Measurements from ENCODE around the gene KBTBD4. TPM values are rescaled to one million over a fixed set of nuclear protein-coding genes. Genes with fewer than 3 reads are reported as not detected.

Gene KBTBD4
- total and polyA plus RNA-seq, 2 of the 8 experiments (the other 6 are each of a cell fraction or from before 2014, with no cell fraction given): 12.0 to 19.5 TPM

DNA sequence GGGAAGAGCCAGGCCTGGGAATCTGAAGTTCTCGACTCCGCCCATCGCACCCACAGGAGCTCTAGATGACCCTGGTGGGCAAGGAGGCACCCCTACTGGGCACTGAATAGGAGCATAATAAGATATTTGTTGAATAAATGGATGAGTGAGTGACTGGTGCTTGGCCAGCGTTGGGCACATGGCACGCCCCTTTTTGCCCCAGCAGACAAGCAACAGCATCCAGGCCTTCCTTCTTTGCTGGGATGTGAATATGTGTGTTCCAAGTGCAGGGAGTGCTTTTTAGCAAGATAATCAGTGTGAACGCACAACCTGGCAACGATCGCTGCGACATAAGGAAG lies 25.4 kb downstream of the KBTBD4 start (continued):
- TF ChIP-seq POU5F1 (IDR thresholded peaks at IDR 0.05; ENCODE audit: low read depth, low read length): no peak
- no peak; the same call in 1 of the 2 replicates for TF ChIP-seq POLR2AphosphoS5 (IDR thresholded peaks at IDR 0.05; ENCODE audit: low read depth, low read length)
- TF ChIP-seq, protein P1, sequence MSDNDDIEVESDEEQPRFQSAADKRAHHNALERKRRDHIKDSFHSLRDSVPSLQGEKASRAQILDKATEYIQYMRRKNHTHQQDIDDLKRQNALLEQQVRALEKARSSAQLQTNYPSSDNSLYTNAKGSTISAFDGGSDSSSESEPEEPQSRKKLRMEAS (IDR thresholded peaks at IDR 0.05): peak; percentile 33; the same call in 1 of the 2 replicates
- TF ChIP-seq PHF8 (conservative IDR thresholded peaks at IDR 0.05; ENCODE audit: low read depth, low read length): 0 out of 2 replicates have a peak, but pooled peaks have one; percentile 32
- TF ChIP-seq KDM1A (IDR thresholded peaks at IDR 0.05; ENCODE audit: borderline replicate concordance, low read length): 0 out of 2 replicates have a peak, but pooled peaks have one; percentile 3
- no peak for TF ChIP-seq SP4 (IDR thresholded peaks at IDR 0.05; ENCODE audit: low read length)
- TF ChIP-seq HDAC6 (IDR thresholded peaks at IDR 0.05; ENCODE audit: low read depth, low read length): no peak
- no peak for TF ChIP-seq ZNF274 (IDR thresholded peaks at IDR 0.05; ENCODE audit: borderline replicate concordance, extremely low read depth, low read length)
- no peak for TF ChIP-seq EP300 (IDR thresholded peaks at IDR 0.05; ENCODE audit: borderline replicate concordance in 1 of 2, low read depth in 2 of 2, low read length in 2 of 2)
- no peak for TF ChIP-seq CEBPB (IDR thresholded peaks at IDR 0.05; ENCODE audit: low read depth, low read length)
- peak; percentile 23 for TF ChIP-seq SAP30 (IDR thresholded peaks at IDR 0.05; ENCODE audit: insufficient read depth, insufficient replicate concordance, low read length)
- no peak for TF ChIP-seq NRF1 (IDR thresholded peaks at IDR 0.05; ENCODE audit: low read depth, low read length)
- TF ChIP-seq EGR1 (IDR thresholded peaks at IDR 0.05; ENCODE audit: borderline replicate concordance, low read depth, low read length): no peak
